ENCODE results near the gene CARS2.

DNA sequence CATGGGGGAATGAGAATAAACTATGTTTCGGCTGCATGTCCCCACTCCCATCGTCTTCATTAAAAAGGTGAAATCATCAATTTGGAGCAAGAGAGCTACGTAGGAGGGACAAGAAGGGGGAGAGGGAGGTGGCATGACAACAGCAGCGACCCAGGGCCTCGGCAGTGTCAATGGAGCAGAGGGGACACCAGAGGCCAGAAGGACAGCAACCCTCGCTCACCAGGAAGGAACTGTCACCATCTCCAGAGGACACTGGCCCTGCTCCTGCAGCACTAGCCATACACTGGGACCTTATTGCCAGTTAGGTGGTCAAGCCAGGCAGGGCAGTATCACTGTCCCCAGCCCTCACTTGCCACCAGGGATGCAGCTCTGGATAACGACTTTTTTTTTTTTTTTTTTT is 56.4 kb downstream of the CARS2 start:
- TF ChIP-seq, protein P1, sequence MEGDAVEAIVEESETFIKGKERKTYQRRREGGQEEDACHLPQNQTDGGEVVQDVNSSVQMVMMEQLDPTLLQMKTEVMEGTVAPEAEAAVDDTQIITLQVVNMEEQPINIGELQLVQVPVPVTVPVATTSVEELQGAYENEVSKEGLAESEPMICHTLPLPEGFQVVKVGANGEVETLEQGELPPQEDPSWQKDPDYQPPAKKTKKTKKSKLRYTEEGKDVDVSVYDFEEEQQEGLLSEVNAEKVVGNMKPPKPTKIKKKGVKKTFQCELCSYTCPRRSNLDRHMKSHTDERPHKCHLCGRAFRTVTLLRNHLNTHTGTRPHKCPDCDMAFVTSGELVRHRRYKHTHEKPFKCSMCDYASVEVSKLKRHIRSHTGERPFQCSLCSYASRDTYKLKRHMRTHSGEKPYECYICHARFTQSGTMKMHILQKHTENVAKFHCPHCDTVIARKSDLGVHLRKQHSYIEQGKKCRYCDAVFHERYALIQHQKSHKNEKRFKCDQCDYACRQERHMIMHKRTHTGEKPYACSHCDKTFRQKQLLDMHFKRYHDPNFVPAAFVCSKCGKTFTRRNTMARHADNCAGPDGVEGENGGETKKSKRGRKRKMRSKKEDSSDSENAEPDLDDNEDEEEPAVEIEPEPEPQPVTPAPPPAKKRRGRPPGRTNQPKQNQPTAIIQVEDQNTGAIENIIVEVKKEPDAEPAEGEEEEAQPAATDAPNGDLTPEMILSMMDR (IDR thresholded peaks at IDR 0.05) = no peak
- TF ChIP-seq POLR2A (IDR thresholded peaks at IDR 0.05) = no peak

Measured in uterus (tissue), 2 donors.